Prostate gland (tissue), 2 donors: ENCODE data around the gene CA5A.

ENCODE experiments used
- CTCF ChIP-seq, 4 experiments: fragments of 200-600 bp in 2 of 4; fragments of 450-650 bp in 2 of 4; sonication (generic) in 2 of 4; IDR thresholded peaks; 1 replicate in 3 of 4; 2 replicates in 1 of 4; pipeline ENCODE4 v1.5.1; 2016 to 2019; ENCODE audit warnings: antibody characterized with exemption in 4 of 4, mild to moderate bottlenecking in 2 of 4, moderate library complexity in 2 of 4
- POLR2A ChIP-seq: fragments of 450-650 bp; IDR thresholded peaks from one replicate; pipeline ENCODE4 v1.6.1; 2016; ENCODE audit warnings: antibody characterized with exemption, mild to moderate bottlenecking
- POLR2AphosphoS5 ChIP-seq: sonication (generic); formaldehyde crosslinking; IDR thresholded peaks from one replicate; pipeline ENCODE4 v1.6.1; 2017; ENCODE audit warnings: antibody characterized with exemption

- no peak for TF ChIP-seq POLR2AphosphoS5
- no peak for TF ChIP-seq CTCF (IDR thresholded peaks at IDR 0.05)
- no peak for TF ChIP-seq POLR2A
These were observed 18.0 kb downstream of the CA5A start for GRCh38 chr16:87918338-87918737.
